Hepatocyte (in vitro differentiated cells): Measurements from ENCODE around the gene LDLRAD3. TPM values are rescaled to one million over a fixed set of nuclear protein-coding genes. Genes with fewer than 3 reads are reported as not detected.

Source experiments
- DNase-seq: peaks from one replicate; pipeline ENCODE4 v3.0.0-alpha.2; 2016; ENCODE audit warnings: low spot score
- H2AFZ ChIP-seq: fragments of 200-600 bp; sonication (generic); 2 replicates; pipeline ENCODE4 v1.6.0; 2016; ENCODE audit warnings: antibody characterized with exemption, mild to moderate bottlenecking
- H3K27ac ChIP-seq: fragments of 200-600 bp; sonication (generic); 2 replicates; pipeline ENCODE4 v1.5.1; 2016; ENCODE audit warnings: mild to moderate bottlenecking
- H3K27me3 ChIP-seq: fragments of 200-600 bp; sonication (generic); 2 replicates; pipeline ENCODE4 v1.6.1; 2016
- H3K36me3 ChIP-seq: fragments of 200-600 bp; sonication (generic); replicated peaks from 2 replicates; pipeline ENCODE4 v1.5.1; 2016; ENCODE audit warnings: low read depth; ENCODE audit not compliant: insufficient read depth
- H3K4me1 ChIP-seq: fragments of 200-600 bp; sonication (generic); 2 replicates; pipeline ENCODE4 v1.5.1; 2016; ENCODE audit warnings: mild to moderate bottlenecking, moderate library complexity; ENCODE audit not compliant: insufficient read depth
- H3K4me2 ChIP-seq: fragments of 200-600 bp; sonication (generic); 2 replicates; pipeline ENCODE4 v1.6.0; 2016
- H3K4me3 ChIP-seq: fragments of 200-600 bp; sonication (generic); 2 replicates; pipeline ENCODE4 v1.5.1; 2016; ENCODE audit warnings: mild to moderate bottlenecking
- H3K79me2 ChIP-seq: fragments of 200-600 bp; sonication (generic); 2 replicates; pipeline ENCODE4 v1.6.0; 2017; ENCODE audit warnings: mild to moderate bottlenecking
- H3K9me2 ChIP-seq: fragments of 200-600 bp; sonication (generic); replicated peaks from 2 replicates; pipeline ENCODE4 v1.6.0; 2017; ENCODE audit warnings: mild to moderate bottlenecking; ENCODE audit not compliant: insufficient read depth
- H3K9me3 ChIP-seq: fragments of 200-600 bp; sonication (generic); 2 replicates; pipeline ENCODE4 v1.5.1; 2016; ENCODE audit warnings: low read depth, mild to moderate bottlenecking
- H4K20me1 ChIP-seq: fragments of 200-600 bp; sonication (generic); 2 replicates; pipeline ENCODE4 v1.6.0; 2016; ENCODE audit warnings: mild to moderate bottlenecking; ENCODE audit not compliant: insufficient read depth, poor library complexity, severe bottlenecking
- EZH2 ChIP-seq: fragments of 200-600 bp; sonication (generic); IDR thresholded peaks from 2 replicates; pipeline ENCODE4 v1.6.1; 2016; ENCODE audit warnings: antibody characterized with exemption, mild to moderate bottlenecking, borderline replicate concordance
- EZH2phosphoT487 ChIP-seq: fragments of 200-600 bp; sonication (generic); IDR thresholded peaks from one replicate; pipeline ENCODE4 v1.6.1; 2018; ENCODE audit warnings: antibody characterized with exemption, mild to moderate bottlenecking, low read depth, moderate library complexity; ENCODE audit not compliant: unreplicated experiment, severe bottlenecking
- WGBS: methylation state at CpG from one replicate; pipeline ENCODE4 v1.1.6; 2016; ENCODE audit warnings: low lambda C conversion rate; ENCODE audit errors: missing lambda C conversion rate; 5-methylcytosine and 5-hydroxymethylcytosine counted together
- polyA plus RNA-seq: library from polyadenylated mRNA; unstranded; fragments of >200 nt; fragmentation: Nextera tagmentation; extraction: Ambion mirVana; gene quantifications from 2 replicates; pipeline ENCODE4 v1.2.1, GENCODE V29; 2016
- total RNA-seq: library from RNA; depleted of rRNA; stranded (reverse); fragments of >200 nt; gene quantifications from 2 replicates; pipeline ENCODE4 v1.2.3, GENCODE V29; 2014
- TF ChIP-seq, protein P1 (sequence below): fragments of 200-600 bp; sonication (generic); IDR thresholded peaks from 2 replicates; pipeline ENCODE4 v1.5.1; 2016; ENCODE audit warnings: antibody characterized with exemption, mild to moderate bottlenecking; ENCODE audit not compliant: poor library complexity

Gene LDLRAD3
- total and polyA plus RNA-seq, 2 experiments from 2014 or later = 12.2 TPM

GRCh38 chr11:35916270-35916669, 27.6 kb upstream of the LDLRAD3 start:
- H2AFZ ChIP-seq = no peak overlapping the region
- no peak overlapping the region for H3K4me3 ChIP-seq
- H4K20me1 ChIP-seq = no peaks in the 10 kb centered on the region
- TF ChIP-seq EZH2phosphoT487 (no peak), EZH2 (no peak)
- TF ChIP-seq, protein P1, sequence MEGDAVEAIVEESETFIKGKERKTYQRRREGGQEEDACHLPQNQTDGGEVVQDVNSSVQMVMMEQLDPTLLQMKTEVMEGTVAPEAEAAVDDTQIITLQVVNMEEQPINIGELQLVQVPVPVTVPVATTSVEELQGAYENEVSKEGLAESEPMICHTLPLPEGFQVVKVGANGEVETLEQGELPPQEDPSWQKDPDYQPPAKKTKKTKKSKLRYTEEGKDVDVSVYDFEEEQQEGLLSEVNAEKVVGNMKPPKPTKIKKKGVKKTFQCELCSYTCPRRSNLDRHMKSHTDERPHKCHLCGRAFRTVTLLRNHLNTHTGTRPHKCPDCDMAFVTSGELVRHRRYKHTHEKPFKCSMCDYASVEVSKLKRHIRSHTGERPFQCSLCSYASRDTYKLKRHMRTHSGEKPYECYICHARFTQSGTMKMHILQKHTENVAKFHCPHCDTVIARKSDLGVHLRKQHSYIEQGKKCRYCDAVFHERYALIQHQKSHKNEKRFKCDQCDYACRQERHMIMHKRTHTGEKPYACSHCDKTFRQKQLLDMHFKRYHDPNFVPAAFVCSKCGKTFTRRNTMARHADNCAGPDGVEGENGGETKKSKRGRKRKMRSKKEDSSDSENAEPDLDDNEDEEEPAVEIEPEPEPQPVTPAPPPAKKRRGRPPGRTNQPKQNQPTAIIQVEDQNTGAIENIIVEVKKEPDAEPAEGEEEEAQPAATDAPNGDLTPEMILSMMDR = no peak
- no peak overlapping the region for H3K27ac ChIP-seq
- no peaks in the 10 kb centered on the region for H3K9me2 ChIP-seq
- H3K36me3 ChIP-seq = no peaks in the 10 kb centered on the region
- no peaks in the 10 kb centered on the region for H3K79me2 ChIP-seq
- peaks cover 7% of the 10 kb centered on the region for H3K27me3 ChIP-seq
- DNase-seq = no peak
- WGBS = 95% methylated on average over 1 of the region's 1 CpG
- no peaks in the 10 kb centered on the region for H3K9me3 ChIP-seq
- no peak overlapping the region for H3K4me2 ChIP-seq
- H3K4me1 ChIP-seq = no peaks in the 10 kb centered on the region

GRCh38 chr11:35917676-35918075, 26.2 kb upstream of the LDLRAD3 start:
- no peaks in the 10 kb centered on the region for H3K36me3 ChIP-seq
- no peak for DNase-seq
- no peak overlapping the region for H3K27ac ChIP-seq
- H3K9me3 ChIP-seq = no peaks in the 10 kb centered on the region
- TF ChIP-seq EZH2 = no peak
- WGBS = 87% methylated on average over 4 of the region's 4 CpGs
- no peaks in the 10 kb centered on the region for H3K9me2 ChIP-seq
- H3K79me2 ChIP-seq = no peaks in the 10 kb centered on the region
- no peaks in the 10 kb centered on the region for H3K4me1 ChIP-seq
- H4K20me1 ChIP-seq = no peaks in the 10 kb centered on the region
- no peak overlapping the region for H3K4me2 ChIP-seq
- peaks cover 7% of the 10 kb centered on the region for H3K27me3 ChIP-seq
- no peak overlapping the region for H3K4me3 ChIP-seq
- H2AFZ ChIP-seq = no peak overlapping the region

DNA sequence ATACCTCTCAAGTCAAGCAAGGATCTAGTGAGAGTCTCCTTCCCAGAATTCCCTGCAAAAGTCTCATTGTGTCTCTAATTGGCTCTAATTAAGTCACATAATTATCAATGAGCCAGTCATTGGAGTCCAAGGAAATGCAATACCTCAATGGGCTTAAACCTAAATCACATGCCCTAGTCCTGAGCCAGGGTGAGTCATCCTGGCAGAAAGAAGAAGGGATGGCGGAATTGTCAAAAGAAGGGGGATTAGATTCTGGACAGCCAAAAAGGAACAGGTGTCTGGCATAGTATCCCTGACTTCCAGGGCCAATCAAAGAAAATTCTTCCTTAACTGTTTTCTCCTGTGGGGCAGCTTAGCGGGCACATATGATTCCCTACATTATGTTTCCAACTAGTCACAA, 25.1 kb upstream of the LDLRAD3 start:
- whole genome bisulfite sequencing = 89% methylated on average over 2 of the region's 2 CpGs

GRCh38 chr11:35919244-35919643, 24.6 kb upstream of the LDLRAD3 start:
- peak overlapping the region; percentile 30 for H3K27ac ChIP-seq
- 81% methylated on average over 3 of the region's 3 CpGs for WGBS
- no peaks in the 10 kb centered on the region for H4K20me1 ChIP-seq
- peaks cover 7% of the 10 kb centered on the region for H3K27me3 ChIP-seq
- H2AFZ ChIP-seq = no peak overlapping the region
- no peaks in the 10 kb centered on the region for H3K79me2 ChIP-seq
- no peak overlapping the region for H3K4me2 ChIP-seq
- DNase-seq = no peak
- no peaks in the 10 kb centered on the region for H3K9me2 ChIP-seq
- TF ChIP-seq EZH2 (no peak), EZH2phosphoT487 (no peak)
- TF ChIP-seq, protein P1 = no peak
- H3K4me3 ChIP-seq = no peak overlapping the region
- no peaks in the 10 kb centered on the region for H3K36me3 ChIP-seq
- H3K9me3 ChIP-seq = no peaks in the 10 kb centered on the region
- H3K4me1 ChIP-seq = no peaks in the 10 kb centered on the region

More for the DNA sequence above, 25.1 kb upstream of the LDLRAD3 start:
- peak overlapping the region; percentile 30 for H3K27ac ChIP-seq
- H3K9me3 ChIP-seq = no peaks in the 10 kb centered on the region
- H3K4me3 ChIP-seq = no peak overlapping the region
- H4K20me1 ChIP-seq = no peaks in the 10 kb centered on the region
- DNase-seq = no peak
- H3K79me2 ChIP-seq = no peaks in the 10 kb centered on the region
- H3K36me3 ChIP-seq = no peaks in the 10 kb centered on the region
- TF ChIP-seq, protein P1 = no peak
- no peak for TF ChIP-seq EZH2phosphoT487
- H3K4me1 ChIP-seq = no peaks in the 10 kb centered on the region
- H3K4me2 ChIP-seq = no peak overlapping the region
- H3K9me2 ChIP-seq = no peaks in the 10 kb centered on the region
- H2AFZ ChIP-seq = no peak overlapping the region
- H3K27me3 ChIP-seq = peaks cover 7% of the 10 kb centered on the region
